ENCODE measurements around the gene DRC7.

The DRC7 gene

GRCh38 chr16:57694725-57695679, at the start of gene DRC7:
DRC7 (plus strand) TSS chr16:57694806; CDS start chr16:57697950, 3,144 bp downstream.
- DNase-seq (ENCODE audit: low read depth) = peak; percentile 67

GRCh38 chr16:57645169-57645568, 49.4 kb upstream of the DRC7 start:
- DNase-seq (ENCODE audit: low read depth) = no peak

GRCh38 chr16:57645691-57646387, 48.8 kb upstream of the DRC7 start:
- DNase-seq (ENCODE audit: low read depth) = no peak

GRCh38 chr16:57646388-57647039, 48.1 kb upstream of the DRC7 start:
- DNase-seq (ENCODE audit: low read depth) = no peak

- DNase-seq (ENCODE audit: low read depth) = no peak
Observed at GRCh38 chr16:57647136-57647875, 47.3 kb upstream of the DRC7 start.

- no peak for DNase-seq (ENCODE audit: low read depth)
Observed at GRCh38 chr16:57648125-57648524, 46.5 kb upstream of the DRC7 start.

GRCh38 chr16:57648581-57649442, 45.8 kb upstream of the DRC7 start:
- DNase-seq (ENCODE audit: low read depth) = peak; percentile 69

- DNase-seq (ENCODE audit: low read depth) = no peak
Observed at GRCh38 chr16:57649443-57649751, 45.2 kb upstream of the DRC7 start.

GRCh38 chr16:57649846-57650245, 44.8 kb upstream of the DRC7 start:
- DNase-seq (ENCODE audit: low read depth) = no peak

- no peak for DNase-seq (ENCODE audit: low read depth)
Observed at GRCh38 chr16:57651344-57652333, 43.0 kb upstream of the DRC7 start.

- no peak for DNase-seq (ENCODE audit: low read depth)
Observed at GRCh38 chr16:57652695-57653471, 41.7 kb upstream of the DRC7 start.

- DNase-seq (ENCODE audit: low read depth) = peak; percentile 73
Observed at GRCh38 chr16:57653936-57654335, 40.7 kb upstream of the DRC7 start.

- no peak for DNase-seq (ENCODE audit: low read depth)
Observed at GRCh38 chr16:57656342-57656955, 38.2 kb upstream of the DRC7 start.

GRCh38 chr16:57657228-57657627, 37.4 kb upstream of the DRC7 start:
- DNase-seq (ENCODE audit: low read depth) = no peak

- no peak for DNase-seq (ENCODE audit: low read depth)
Observed at GRCh38 chr16:57658130-57658877, 36.3 kb upstream of the DRC7 start.

GRCh38 chr16:57658878-57659674, 35.5 kb upstream of the DRC7 start:
- DNase-seq (ENCODE audit: low read depth) = no peak

Data from amniotic epithelial cell (primary cell).